Neuronal stem cell (in vitro differentiated cells): ENCODE results near the gene SLC11A2.

Experiments
- DNase-seq: peaks from one replicate; pipeline ENCODE4 v3.0.0-alpha.2; 2013; ENCODE audit warnings: low spot score
- H2AFZ ChIP-seq: one replicate; pipeline ENCODE4 v1.6.1; 2013; ENCODE audit warnings: mild to moderate bottlenecking, low read length, inconsistent platforms
- H2AK5ac ChIP-seq: 2 replicates; pipeline ENCODE4 v1.6.1; 2013; ENCODE audit warnings: low read depth, mild to moderate bottlenecking, inconsistent platforms, low read length, moderate library complexity, mixed read lengths
- H2BK120ac ChIP-seq: 2 replicates; pipeline ENCODE4 v1.6.1; 2013; ENCODE audit warnings: low read depth, mild to moderate bottlenecking, inconsistent platforms, low read length, moderate library complexity, mixed read lengths
- H2BK12ac ChIP-seq: one replicate; pipeline ENCODE4 v1.6.1; 2013; ENCODE audit warnings: low read length, inconsistent platforms
- H2BK15ac ChIP-seq: 2 replicates; pipeline ENCODE4 v1.6.1; 2013; ENCODE audit warnings: mild to moderate bottlenecking, low read length, inconsistent platforms, mixed read lengths
- H2BK5ac ChIP-seq: one replicate; pipeline ENCODE4 v1.6.1; 2013; ENCODE audit warnings: inconsistent platforms, mild to moderate bottlenecking, low read length, moderate library complexity
- H3K14ac ChIP-seq: one replicate; pipeline ENCODE4 v1.6.1; 2013; ENCODE audit warnings: low read length, inconsistent platforms
- H3K18ac ChIP-seq: 2 replicates; pipeline ENCODE4 v1.6.1; 2013; ENCODE audit warnings: low read length, inconsistent platforms
- H3K23ac ChIP-seq: 2 replicates; pipeline ENCODE4 v1.6.1; 2013; ENCODE audit warnings: low read depth, mild to moderate bottlenecking, mixed read lengths, low read length, inconsistent platforms; ENCODE audit not compliant: poor library complexity
- H3K27ac ChIP-seq: replicated peaks from 3 replicates; pipeline ENCODE4 v1.5.1; 2013; ENCODE audit warnings: low read length, inconsistent platforms
- H3K27me3 ChIP-seq, 3 experiments: 2 replicates each; pipeline ENCODE4 v1.6.1; 2013; ENCODE audit warnings: low read length in 3 of 3, mild to moderate bottlenecking in 2 of 3, inconsistent platforms in 1 of 3, low read depth in 1 of 3, mixed read lengths in 1 of 3, moderate library complexity in 1 of 3; ENCODE audit not compliant: control insufficient read depth in 3 of 3, insufficient read depth in 3 of 3
- H3K36me3 ChIP-seq, 2 donors: replicated peaks in 1 of 2; 2 replicates each; pipeline ENCODE4 v1.6.1; 2013; ENCODE audit warnings: low read length in 2 of 2; ENCODE audit not compliant: control insufficient read depth in 2 of 2, insufficient read depth in 2 of 2
- H3K4ac ChIP-seq: 2 replicates; pipeline ENCODE4 v1.6.1; 2013; ENCODE audit warnings: inconsistent platforms, mild to moderate bottlenecking, low read length, moderate library complexity
- H3K4me1 ChIP-seq, 2 donors: 1 replicate in 1 of 2; 2 replicates in 1 of 2; pipeline ENCODE4 v1.6.1; 2013; ENCODE audit warnings: low read length in 2 of 2, low read depth in 1 of 2; ENCODE audit not compliant: control insufficient read depth in 2 of 2, insufficient read depth in 1 of 2
- H3K4me2 ChIP-seq: one replicate; pipeline ENCODE4 v1.6.1; 2013; ENCODE audit warnings: mild to moderate bottlenecking, low read length, inconsistent platforms; ENCODE audit not compliant: insufficient read depth, poor library complexity, severe bottlenecking
- H3K4me3 ChIP-seq, 2 donors: 2 replicates each; pipeline ENCODE4 v1.5.1; 2013; ENCODE audit warnings: low read length in 2 of 2, mild to moderate bottlenecking in 2 of 2, inconsistent platforms in 1 of 2, moderate library complexity in 1 of 2
- H3K79me1 ChIP-seq: one replicate; pipeline ENCODE4 v1.6.1; 2013; ENCODE audit warnings: low read depth, mild to moderate bottlenecking, inconsistent platforms, low read length, moderate library complexity
- H3K9ac ChIP-seq: one replicate; pipeline ENCODE4 v1.6.1; 2013; ENCODE audit warnings: mild to moderate bottlenecking, low read depth, low read length, inconsistent platforms; ENCODE audit not compliant: poor library complexity
- H3K9me3 ChIP-seq, 2 donors: replicated peaks in 1 of 2; 2 replicates each; pipeline versions ENCODE3 to v1.6.1; 2013; ENCODE audit warnings: low read length in 2 of 2, mild to moderate bottlenecking in 2 of 2, inconsistent platforms in 1 of 2, low read depth in 1 of 2, mixed read lengths in 1 of 2, moderate library complexity in 1 of 2; ENCODE audit not compliant: control insufficient read depth in 2 of 2, insufficient read depth in 1 of 2
- H4K8ac ChIP-seq: one replicate; pipeline ENCODE4 v1.6.1; 2013; ENCODE audit warnings: low read depth, mild to moderate bottlenecking, inconsistent platforms, low read length, moderate library complexity
- H4K91ac ChIP-seq: one replicate; pipeline ENCODE4 v1.6.1; 2013; ENCODE audit warnings: low read length, low read depth, mild to moderate bottlenecking, inconsistent platforms; ENCODE audit not compliant: poor library complexity
- WGBS, 2 donors: extraction: QIAGEN DNeasy Blood & Tissue Kit; methylation state at CpG; one replicate each; pipeline ENCODE4 v1.1.7; 2013; ENCODE audit warnings: missing lambda C conversion rate in 2 of 2, mixed read lengths in 1 of 2; ENCODE audit not compliant: insufficient read length in 2 of 2, insufficient replicate concordance in 1 of 2; ENCODE audit errors: extremely low coverage in 2 of 2; 5-methylcytosine and 5-hydroxymethylcytosine counted together

Gene SLC11A2

GRCh38 chr12:51059086-51059485 is 32.9 kb upstream of the SLC11A2 start:
- Histone ChIP-seq H2BK12ac (no peak overlapping the region), H3K18ac (no peak overlapping the region), H3K23ac (no peak overlapping the region), H3K9ac (no peak overlapping the region), H3K79me1 (no peaks in the 10 kb centered on the region), H3K27me3 (no peaks in the 10 kb centered on the region), H2AFZ (peak overlapping the region; percentile 25), H3K9me3 (no peaks in the 10 kb centered on the region), H3K4me1 (no peaks in the 10 kb centered on the region), H2AK5ac (no peak overlapping the region), H3K14ac (no peak overlapping the region), H3K36me3 (peaks cover 27 to 54% of the 10 kb centered on the region in 2 donors), H3K4ac (no peak overlapping the region), H3K4me3 (peak overlapping the region in 1 of 2 donors; percentile 34), H2BK120ac (no peak overlapping the region), H3K4me2 (no peak overlapping the region), H3K27ac (no peak overlapping the region), H4K8ac (no peak overlapping the region), H2BK5ac (no peak overlapping the region), H4K91ac (no peak overlapping the region), H2BK15ac (no peak overlapping the region)
- no CpG with 5 or more reads among the region's 7 CpGs for WGBS, 2 donors
- no peak for DNase-seq

GRCh38 chr12:51056242-51056641 is 30.1 kb upstream of the SLC11A2 start:
- Histone ChIP-seq H3K27me3 (no peaks in the 10 kb centered on the region), H3K23ac (no peak overlapping the region), H3K9ac (no peak overlapping the region), H2BK15ac (no peak overlapping the region), H3K27ac (no peak overlapping the region), H3K36me3 (peaks cover 20 to 29% of the 10 kb centered on the region in 2 donors), H2AK5ac (no peak overlapping the region), H2AFZ (no peak overlapping the region), H3K14ac (no peak overlapping the region), H2BK120ac (no peak overlapping the region), H3K4ac (no peak overlapping the region), H3K18ac (no peak overlapping the region), H3K4me1 (no peaks in the 10 kb centered on the region), H2BK5ac (no peak overlapping the region), H3K4me2 (no peak overlapping the region), H2BK12ac (no peak overlapping the region), H4K8ac (no peak overlapping the region), H3K9me3 (no peaks in the 10 kb centered on the region), H4K91ac (no peak overlapping the region), H3K4me3 (no peak overlapping the region), H3K79me1 (no peaks in the 10 kb centered on the region)
- WGBS, 2 donors, result no CpG with 5 or more reads among the region's 5 CpGs
- DNase-seq, result no peak

GRCh38 chr12:51055060-51055459 is 28.9 kb upstream of the SLC11A2 start:
- WGBS, 2 donors, result no CpG with 5 or more reads among the region's 2 CpGs
- Histone ChIP-seq H3K36me3 (peaks cover 19 to 24% of the 10 kb centered on the region in 2 donors), H2BK15ac (no peak overlapping the region)

GRCh38 chr12:51051787-51052186 is 25.6 kb upstream of the SLC11A2 start:
- no peaks in the 10 kb centered on the region for H3K9me3 ChIP-seq
- H3K4me3 ChIP-seq, result no peak overlapping the region
- no peak overlapping the region for H4K91ac ChIP-seq
- H2AFZ ChIP-seq, result no peak overlapping the region
- DNase-seq, result no peak
- H3K9ac ChIP-seq, result no peak overlapping the region
- no peak overlapping the region for H2BK5ac ChIP-seq
- H3K27me3 ChIP-seq, result no peaks in the 10 kb centered on the region
- peaks cover 9 to 12% of the 10 kb centered on the region in 2 donors for H3K36me3 ChIP-seq
- H3K23ac ChIP-seq, result no peak overlapping the region
- no peak overlapping the region for H3K4ac ChIP-seq
- no peak overlapping the region for H2BK12ac ChIP-seq
- WGBS, 2 donors, result no CpG with 5 or more reads among the region's 4 CpGs
- H2BK120ac ChIP-seq, result no peak overlapping the region
- no peak overlapping the region for H3K18ac ChIP-seq
- H3K27ac ChIP-seq, result no peak overlapping the region
- no peak overlapping the region for H2BK15ac ChIP-seq
- H3K14ac ChIP-seq, result no peak overlapping the region
- no peaks in the 10 kb centered on the region for H3K79me1 ChIP-seq
- no peak overlapping the region for H2AK5ac ChIP-seq
- H4K8ac ChIP-seq, result no peak overlapping the region
- H3K4me1 ChIP-seq, result peaks cover 3% of the 10 kb centered on the region in 2 donors
- no peak overlapping the region for H3K4me2 ChIP-seq

More at GRCh38 chr12:51055060-51055459, 28.9 kb upstream of the SLC11A2 start:
- Histone ChIP-seq H3K4me1 (no peaks in the 10 kb centered on the region), H3K9ac (no peak overlapping the region), H3K27me3 (no peaks in the 10 kb centered on the region), H3K27ac (no peak overlapping the region), H3K14ac (no peak overlapping the region), H2BK5ac (no peak overlapping the region), H4K91ac (no peak overlapping the region), H3K79me1 (no peaks in the 10 kb centered on the region), H2AFZ (no peak overlapping the region), H2BK12ac (no peak overlapping the region), H2BK120ac (no peak overlapping the region), H3K23ac (no peak overlapping the region), H3K18ac (no peak overlapping the region), H2AK5ac (no peak overlapping the region), H4K8ac (no peak overlapping the region), H3K4me3 (no peak overlapping the region), H3K4me2 (no peak overlapping the region), H3K4ac (no peak overlapping the region), H3K9me3 (no peaks in the 10 kb centered on the region)
- DNase-seq, result no peak
